AG04449 (cell line): ENCODE measurements around the gene STH.

ENCODE experiments used
- CTCF ChIA-PET: fragments of 350-600 bp; formaldehyde crosslinking; extraction: SDS; loops from one replicate; lab custom pipeline; 2021; ENCODE audit warnings: antibody characterized with exemption; lab: Yijun Ruan, JAX
- POLR2A ChIA-PET: fragments of 400-600, 350-600 bp; formaldehyde crosslinking; extraction: SDS; loops from one replicate; lab custom pipeline; 2020; ENCODE audit warnings: antibody characterized with exemption, inconsistent platforms; lab: Yijun Ruan, JAX
- DNase-seq: peaks from one replicate; pipeline ENCODE4 v3.0.0-alpha.2; 2010; ENCODE audit warnings: low read depth, low spot score
- H3K4me3 ChIP-seq: 2 replicates; pipeline ENCODE4 v1.5.1; 2011; ENCODE audit warnings: low read depth, mild to moderate bottlenecking, control low read depth, low read length
- CTCF ChIP-seq: IDR thresholded peaks from one replicate; pipeline ENCODE4 v1.5.1; 2011; ENCODE audit warnings: mild to moderate bottlenecking, moderate library complexity, low read length, control low read depth, inconsistent platforms; ENCODE audit not compliant: insufficient read depth; ENCODE audit errors: missing control alignments

Gene STH

GRCh38 chr17:45974916-45975630 lies 24.0 kb upstream of the STH start:
- TF ChIP-seq CTCF: no peak
- no peak overlapping the region for H3K4me3 ChIP-seq
- CTCF ChIA-PET: interaction anchor here (1.1 kb wide), 1 partner anchor 26 kb away, joined by 4 read pairs; no protein-coding TSS in a partner anchor
- DNase-seq: no peak
- POLR2A ChIA-PET: no interaction called here

GRCh38 chr17:45975640-45976295 lies 23.3 kb upstream of the STH start:
- POLR2A ChIA-PET: no interaction called here
- H3K4me3 ChIP-seq: no peak overlapping the region
- TF ChIP-seq CTCF: no peak
- CTCF ChIA-PET: interaction anchor here (1.3 kb wide), 1 partner anchor 27 kb away, joined by 3 read pairs; no protein-coding TSS in a partner anchor
- no peak for DNase-seq

- ChIA-PET POLR2A (no interaction called here), CTCF (interaction anchor here (1.3 kb wide), 1 partner anchor 27 kb away, joined by 3 read pairs; no protein-coding TSS in a partner anchor)
- H3K4me3 ChIP-seq: no peak overlapping the region
- TF ChIP-seq CTCF: no peak
- DNase-seq: no peak
These were observed 22.7 kb upstream of the STH start for GRCh38 chr17:45976391-45976754.

GRCh38 chr17:45976755-45977505 lies 22.1 kb upstream of the STH start:
- CTCF ChIA-PET: interaction anchor here (1.3 kb wide), 1 partner anchor 28 kb away, joined by 3 read pairs; no protein-coding TSS in a partner anchor
- DNase-seq: no peak
- POLR2A ChIA-PET: no interaction called here
- TF ChIP-seq CTCF: no peak
- no peak overlapping the region for H3K4me3 ChIP-seq

- POLR2A ChIA-PET: no interaction called here
- no peak overlapping the region for H3K4me3 ChIP-seq
- no peak for DNase-seq
- CTCF ChIA-PET: no interaction called here
- no peak for TF ChIP-seq CTCF
These were observed 21.6 kb upstream of the STH start for GRCh38 chr17:45977506-45977824.
